AG09319 (cell line): Measurements from ENCODE around the gene EHBP1L1.

ENCODE experiments used
- DNase-seq: peaks from one replicate; pipeline ENCODE4 v3.0.0-alpha.2; 2010; ENCODE audit warnings: low read depth; ENCODE audit errors: extremely low read depth
- TF ChIP-seq, protein P1 (sequence below): IDR thresholded peaks from 2 replicates; pipeline ENCODE4 v1.5.1; 2011; ENCODE audit warnings: low read depth, mild to moderate bottlenecking, inconsistent platforms, low read length, moderate library complexity

EHBP1L1 gene

DNA sequence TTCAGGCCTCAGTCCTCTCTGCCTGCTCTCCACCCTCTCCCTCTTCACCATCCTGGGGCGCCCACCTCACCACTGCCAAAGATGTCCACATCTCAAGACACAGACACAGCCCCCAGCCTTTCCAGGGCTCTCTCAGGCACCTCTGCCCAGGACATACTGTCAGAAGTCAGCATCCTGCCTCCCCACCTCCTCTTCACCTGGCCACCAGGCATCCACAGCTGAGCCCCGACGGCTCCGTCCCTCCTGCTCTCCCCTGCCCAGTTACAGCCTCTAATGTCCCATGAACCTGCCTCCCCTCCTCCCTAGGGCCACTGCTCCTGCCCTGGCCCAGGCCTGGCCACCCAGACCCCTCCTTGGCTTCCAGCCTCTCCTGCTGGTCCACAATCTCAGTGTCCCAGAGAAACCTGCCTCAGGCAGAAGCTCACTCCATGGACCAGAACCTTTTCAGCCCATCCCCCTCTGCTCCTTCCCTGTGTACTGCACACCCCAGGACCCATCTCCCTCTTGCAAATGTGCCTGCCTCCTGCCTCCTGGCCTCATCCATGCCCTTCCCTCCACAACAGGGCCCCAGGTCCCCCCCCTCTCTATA lies 20.9 kb upstream of the EHBP1L1 start:
- no peak for DNase-seq
- TF ChIP-seq, protein P1, sequence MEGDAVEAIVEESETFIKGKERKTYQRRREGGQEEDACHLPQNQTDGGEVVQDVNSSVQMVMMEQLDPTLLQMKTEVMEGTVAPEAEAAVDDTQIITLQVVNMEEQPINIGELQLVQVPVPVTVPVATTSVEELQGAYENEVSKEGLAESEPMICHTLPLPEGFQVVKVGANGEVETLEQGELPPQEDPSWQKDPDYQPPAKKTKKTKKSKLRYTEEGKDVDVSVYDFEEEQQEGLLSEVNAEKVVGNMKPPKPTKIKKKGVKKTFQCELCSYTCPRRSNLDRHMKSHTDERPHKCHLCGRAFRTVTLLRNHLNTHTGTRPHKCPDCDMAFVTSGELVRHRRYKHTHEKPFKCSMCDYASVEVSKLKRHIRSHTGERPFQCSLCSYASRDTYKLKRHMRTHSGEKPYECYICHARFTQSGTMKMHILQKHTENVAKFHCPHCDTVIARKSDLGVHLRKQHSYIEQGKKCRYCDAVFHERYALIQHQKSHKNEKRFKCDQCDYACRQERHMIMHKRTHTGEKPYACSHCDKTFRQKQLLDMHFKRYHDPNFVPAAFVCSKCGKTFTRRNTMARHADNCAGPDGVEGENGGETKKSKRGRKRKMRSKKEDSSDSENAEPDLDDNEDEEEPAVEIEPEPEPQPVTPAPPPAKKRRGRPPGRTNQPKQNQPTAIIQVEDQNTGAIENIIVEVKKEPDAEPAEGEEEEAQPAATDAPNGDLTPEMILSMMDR = no peak

DNA sequence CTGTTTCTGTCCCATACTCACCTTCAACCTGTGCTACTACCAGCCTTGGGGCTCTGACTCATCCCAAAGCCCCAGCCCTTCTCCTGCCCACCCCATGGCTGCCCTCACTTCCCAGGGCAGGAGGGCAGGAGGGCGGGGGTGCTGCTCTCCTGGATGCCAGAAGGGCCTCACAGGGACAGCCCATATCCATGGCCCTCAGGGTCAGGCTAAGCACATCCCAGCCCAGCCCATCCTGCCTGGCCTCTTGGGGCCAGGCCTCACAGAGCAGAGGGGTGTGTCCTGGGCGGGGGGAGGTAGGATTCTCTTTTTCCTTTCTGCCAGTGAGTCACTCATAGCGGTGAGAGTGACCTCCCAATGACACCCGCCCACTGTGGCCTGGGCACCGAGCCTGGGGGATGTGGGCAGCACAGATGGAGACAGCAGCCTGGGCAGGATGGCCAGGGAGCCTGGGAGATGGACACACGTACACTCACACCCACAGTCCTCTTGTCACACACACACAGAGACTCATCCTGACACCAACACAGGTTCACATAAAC lies 20.1 kb upstream of the EHBP1L1 start:
- DNase-seq = peak; percentile 72
- TF ChIP-seq, protein P1 = no peak

DNA sequence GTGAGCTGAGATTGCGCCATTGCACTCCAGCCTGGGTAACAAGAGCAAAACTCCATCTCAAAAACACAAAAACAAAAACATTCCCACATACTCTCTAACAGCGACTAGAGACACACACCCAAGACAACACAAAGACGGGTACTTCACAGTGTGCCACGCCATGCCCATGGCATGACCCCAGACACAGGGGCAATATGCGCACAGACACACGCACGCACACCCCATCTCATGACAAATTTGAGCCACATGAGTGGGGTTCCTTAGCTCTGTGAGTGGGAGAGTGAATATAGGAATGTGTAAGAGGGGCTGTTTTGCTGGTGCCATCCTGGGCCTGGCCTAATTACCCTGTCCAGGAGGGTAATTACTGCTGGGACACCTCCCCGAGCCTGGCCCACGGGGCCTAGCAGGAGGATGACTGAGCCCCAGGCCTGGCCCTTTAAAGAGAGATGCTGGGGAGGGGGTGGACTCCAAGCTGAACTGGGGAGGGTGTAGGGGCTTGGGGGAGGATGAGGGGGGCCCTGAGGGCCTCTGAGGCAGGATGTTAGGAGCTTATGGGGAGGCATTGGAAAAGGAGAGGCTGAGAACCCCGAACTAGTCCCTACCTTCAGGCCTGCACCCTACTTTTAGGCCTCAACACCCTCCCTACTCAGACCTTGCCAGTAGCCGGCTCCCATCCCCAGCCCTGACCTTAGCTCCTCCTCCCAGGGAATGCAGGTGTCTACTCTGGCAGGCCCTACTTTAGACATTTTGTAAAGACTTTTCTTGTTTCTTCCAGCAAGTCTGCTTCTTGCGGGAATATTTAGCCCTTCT lies 19.2 kb upstream of the EHBP1L1 start:
- TF ChIP-seq, protein P1 = no peak
- no peak for DNase-seq

DNA sequence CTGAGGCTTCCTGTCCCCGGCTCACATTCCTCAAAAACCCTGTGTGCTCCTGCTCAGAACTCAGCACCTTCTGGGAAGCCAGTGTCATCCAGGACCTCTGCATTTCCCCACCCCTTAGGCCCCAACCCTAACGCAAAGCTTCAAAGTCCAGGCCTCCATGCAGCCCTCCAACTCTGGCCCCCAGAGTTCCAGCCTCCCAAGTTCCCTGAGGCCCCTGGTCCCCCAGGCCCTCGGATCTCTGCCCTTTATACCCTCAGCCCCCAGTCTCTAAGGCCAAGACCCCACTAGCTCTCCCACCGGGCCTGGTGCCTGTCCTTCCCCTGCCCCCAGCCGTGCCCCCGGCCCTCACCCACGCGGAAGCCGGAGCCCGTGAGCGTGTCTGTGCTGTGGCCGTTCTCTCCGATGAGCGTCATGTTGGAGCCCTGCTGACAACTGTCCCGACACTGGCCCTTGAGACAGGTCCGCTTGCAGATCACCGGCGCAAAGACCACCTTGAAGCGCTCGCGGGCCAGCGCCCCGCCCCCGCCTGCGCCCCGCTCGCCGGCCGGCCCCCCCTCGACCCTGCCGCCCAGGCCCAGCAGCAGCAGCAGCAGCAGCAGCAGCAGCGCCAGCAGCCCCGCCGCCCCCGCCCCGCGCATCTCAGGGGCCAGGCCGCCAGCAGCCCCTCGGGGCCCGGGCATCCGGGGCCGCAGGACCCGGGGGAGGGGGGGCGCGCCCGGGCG lies 18.4 kb upstream of the EHBP1L1 start:
- TF ChIP-seq, protein P1 = no peak
- no peak for DNase-seq

DNA sequence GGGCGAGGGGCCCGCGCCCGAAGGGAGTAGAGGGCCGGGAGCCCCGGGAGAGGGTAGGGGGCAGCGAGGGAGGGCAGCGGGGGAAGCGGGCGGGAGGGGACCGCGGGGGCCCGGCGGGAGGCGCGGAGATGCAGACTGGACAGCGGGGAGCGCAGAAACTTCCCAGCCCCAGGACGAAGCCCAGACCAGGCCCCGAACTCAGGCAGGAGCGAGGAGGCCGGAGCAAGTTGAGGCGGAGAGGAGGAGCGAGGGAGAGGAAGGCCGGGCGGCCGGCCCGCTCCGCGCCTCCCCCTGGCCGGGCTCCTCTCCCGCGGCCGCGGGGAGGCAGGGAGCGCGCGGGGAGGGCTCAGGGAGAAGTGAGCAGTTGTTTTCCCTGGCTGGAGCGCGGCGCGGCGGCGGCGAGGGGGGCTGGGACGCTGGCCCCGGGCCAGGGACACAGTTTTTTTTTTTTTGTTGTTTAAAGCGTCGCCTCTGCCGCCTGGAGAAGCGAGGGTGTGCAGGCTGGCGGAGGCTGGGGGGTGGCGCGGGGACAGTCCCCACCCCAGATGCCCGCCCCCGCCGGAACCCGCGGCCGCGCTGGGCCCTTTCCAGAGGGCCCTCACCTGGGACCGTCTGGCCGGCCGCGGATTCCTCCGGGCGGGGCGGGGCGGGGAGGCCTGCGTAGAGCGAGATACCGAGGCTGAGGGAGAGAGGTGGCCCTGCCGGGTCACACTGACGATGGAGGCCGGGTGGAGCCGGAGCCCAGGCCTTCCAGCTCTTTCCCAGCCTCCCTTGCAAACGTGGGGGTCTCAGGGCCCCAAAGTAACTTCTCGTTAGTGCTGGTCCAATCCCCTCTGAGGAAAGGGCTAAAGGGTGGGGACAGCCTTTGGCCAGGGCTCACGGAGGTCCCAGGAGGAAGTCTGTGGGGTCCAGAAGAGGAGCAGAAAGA lies 17.6 kb upstream of the EHBP1L1 start, which contains the start of gene LTBP3:
TSS of gene LTBP3 (minus strand) at position 358 of the 928 bp plus-strand sequence. CDS start 400 bp downstream, outside the sequence.
- TF ChIP-seq, protein P1 = no peak

DNA sequence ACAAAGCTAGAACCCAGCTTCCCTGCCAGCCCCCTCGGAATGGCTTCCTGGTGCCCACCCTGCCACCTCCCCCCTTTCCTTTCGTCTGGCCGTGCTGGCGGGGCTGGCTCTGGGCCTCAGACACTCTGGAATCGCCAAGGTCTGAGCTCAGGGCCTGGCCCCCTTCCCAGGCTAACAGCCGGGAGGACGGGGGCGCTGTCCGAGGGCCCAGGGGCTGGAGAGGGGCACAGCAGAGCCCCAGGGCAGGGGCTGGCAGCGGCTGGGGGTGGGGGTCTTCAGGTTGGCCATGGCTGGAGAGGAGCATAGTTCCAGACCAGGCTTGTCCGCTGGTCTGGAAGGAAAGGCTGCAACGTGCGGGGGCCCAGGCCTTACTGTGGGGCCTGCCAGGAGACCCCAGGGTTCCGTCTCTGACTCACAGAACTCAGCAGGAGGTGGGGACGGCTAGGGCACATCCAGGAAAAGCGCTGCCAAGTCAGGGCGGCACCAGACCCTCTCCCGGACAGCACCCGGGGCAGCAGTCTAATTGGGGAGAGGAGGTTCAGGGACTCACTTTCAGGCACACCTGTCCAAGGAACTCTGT lies 16.8 kb upstream of the EHBP1L1 start:
- TF ChIP-seq, protein P1 = no peak; the same call in none of the 2 replicates
- DNase-seq = no peak

More for the DNA sequence above, 17.6 kb upstream of the EHBP1L1 start, which contains the start of gene LTBP3:
- no peak for DNase-seq
